ENCODE data around the gene RNF5.
"Not testable (repeated sequence)": the region's sequence is repeated elsewhere in the genome, so short reads cannot be mapped to it uniquely, and the experiment has no call there.

Gene RNF5

GRCh38 chr6:32182555-32182981 lies 4.4 kb downstream of the RNF5 start:
- TF ChIP-seq, protein P1, sequence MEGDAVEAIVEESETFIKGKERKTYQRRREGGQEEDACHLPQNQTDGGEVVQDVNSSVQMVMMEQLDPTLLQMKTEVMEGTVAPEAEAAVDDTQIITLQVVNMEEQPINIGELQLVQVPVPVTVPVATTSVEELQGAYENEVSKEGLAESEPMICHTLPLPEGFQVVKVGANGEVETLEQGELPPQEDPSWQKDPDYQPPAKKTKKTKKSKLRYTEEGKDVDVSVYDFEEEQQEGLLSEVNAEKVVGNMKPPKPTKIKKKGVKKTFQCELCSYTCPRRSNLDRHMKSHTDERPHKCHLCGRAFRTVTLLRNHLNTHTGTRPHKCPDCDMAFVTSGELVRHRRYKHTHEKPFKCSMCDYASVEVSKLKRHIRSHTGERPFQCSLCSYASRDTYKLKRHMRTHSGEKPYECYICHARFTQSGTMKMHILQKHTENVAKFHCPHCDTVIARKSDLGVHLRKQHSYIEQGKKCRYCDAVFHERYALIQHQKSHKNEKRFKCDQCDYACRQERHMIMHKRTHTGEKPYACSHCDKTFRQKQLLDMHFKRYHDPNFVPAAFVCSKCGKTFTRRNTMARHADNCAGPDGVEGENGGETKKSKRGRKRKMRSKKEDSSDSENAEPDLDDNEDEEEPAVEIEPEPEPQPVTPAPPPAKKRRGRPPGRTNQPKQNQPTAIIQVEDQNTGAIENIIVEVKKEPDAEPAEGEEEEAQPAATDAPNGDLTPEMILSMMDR (conservative IDR thresholded peaks at IDR 0.05; ENCODE audit: control insufficient read depth, insufficient read depth, low read depth, low read length), result no peak
- DNase-seq (ENCODE audit: low read depth), result no peak
- H3K4me3 ChIP-seq (ENCODE audit: control insufficient read depth, low read depth, low read length), result no peak overlapping the region

GRCh38 chr6:32183030-32183429 lies 4.8 kb downstream of the RNF5 start:
- DNase-seq (ENCODE audit: low read depth), result no peak
- TF ChIP-seq, protein P1 (conservative IDR thresholded peaks at IDR 0.05; ENCODE audit: control insufficient read depth, insufficient read depth, low read depth, low read length), result no peak
- no peak overlapping the region for H3K4me3 ChIP-seq (ENCODE audit: control insufficient read depth, low read depth, low read length)

GRCh38 chr6:32183483-32184083 lies 5.4 kb downstream of the RNF5 start:
- H3K4me3 ChIP-seq (ENCODE audit: control insufficient read depth, low read depth, low read length), result no peak overlapping the region
- DNase-seq (ENCODE audit: low read depth), result no peak
- TF ChIP-seq, protein P1 (conservative IDR thresholded peaks at IDR 0.05; ENCODE audit: control insufficient read depth, insufficient read depth, low read depth, low read length), result no peak

GRCh38 chr6:32184084-32184640 lies 6.0 kb downstream of the RNF5 start, which contains the start of gene AGER:
AGER (minus strand) TSS chr6:32184253; CDS start chr6:32184222, 31 bp downstream.
- H3K4me3 ChIP-seq (ENCODE audit: control insufficient read depth, low read depth, low read length), result no peak within 1 kb of the TSS
- TF ChIP-seq, protein P1 (conservative IDR thresholded peaks at IDR 0.05; ENCODE audit: control insufficient read depth, insufficient read depth, low read depth, low read length), result no peak
- DNase-seq (ENCODE audit: low read depth), result no peak

DNA sequence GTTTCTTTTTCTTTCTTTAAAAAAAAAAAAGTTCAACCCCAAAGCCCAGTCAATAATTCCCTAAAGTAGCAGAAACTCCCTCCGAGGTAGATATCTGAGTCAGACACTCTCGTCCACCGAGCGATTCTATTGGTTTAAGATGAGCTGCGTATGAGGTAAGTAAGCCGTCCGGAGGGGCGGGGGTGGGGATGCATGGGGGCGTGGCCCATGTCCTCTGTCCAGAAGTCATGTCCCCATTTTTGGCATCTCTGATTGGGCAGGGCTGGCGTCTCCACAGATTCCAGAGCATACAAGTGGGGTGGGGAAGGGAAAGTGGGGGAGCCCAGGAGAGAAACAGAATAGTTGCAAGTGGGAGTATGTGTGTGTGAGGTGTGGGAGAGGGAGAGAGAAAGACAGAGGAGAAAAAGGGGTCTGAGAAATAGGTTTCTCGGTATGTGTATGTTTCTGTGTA lies 7.5 kb downstream of the RNF5 start:
- DNase-seq (ENCODE audit: low read depth), result peak; percentile 92
- not testable (repeated sequence) for H3K4me3 ChIP-seq (ENCODE audit: control insufficient read depth, low read depth, low read length)

DNA sequence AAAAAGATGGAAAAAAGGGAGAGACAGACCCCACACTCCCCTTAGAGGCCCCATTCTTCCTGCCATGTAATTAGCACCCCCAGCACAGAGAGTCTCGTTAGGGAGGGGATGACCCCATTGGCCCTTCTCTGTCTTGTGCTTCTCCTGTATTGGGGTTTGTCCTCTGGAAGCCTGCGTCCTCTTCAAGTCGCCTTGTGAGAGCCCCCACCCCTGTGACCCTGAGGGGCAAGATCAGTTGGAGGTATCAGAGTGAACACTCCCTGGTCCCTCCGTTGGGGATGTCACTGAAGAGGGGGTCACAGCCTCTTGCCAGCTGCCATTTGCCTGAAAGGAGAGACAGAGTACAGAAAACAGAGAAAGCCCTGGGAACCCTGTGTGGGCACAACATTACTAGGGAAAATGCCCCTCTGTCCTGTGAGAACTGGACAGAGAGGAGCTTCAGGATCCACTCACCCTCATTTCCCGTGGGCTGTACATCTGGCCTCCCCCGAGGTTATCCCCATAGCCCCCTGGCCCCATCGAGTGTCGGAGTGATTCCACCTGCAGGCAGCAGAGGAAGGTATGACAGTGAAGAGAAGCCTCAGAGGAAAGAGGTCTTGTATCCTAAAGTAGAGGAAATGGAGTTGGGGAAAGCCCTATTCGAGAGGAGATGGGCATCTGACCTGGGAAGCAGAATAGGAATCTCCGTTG lies 8.1 kb downstream of the RNF5 start:
- not testable (repeated sequence) for DNase-seq (ENCODE audit: low read depth); H3K4me3 ChIP-seq (ENCODE audit: control insufficient read depth, low read depth, low read length)

- TF ChIP-seq, protein P1 (conservative IDR thresholded peaks at IDR 0.05; ENCODE audit: control insufficient read depth, insufficient read depth, low read depth, low read length), result no peak
- no peak overlapping the region for H3K4me3 ChIP-seq (ENCODE audit: control insufficient read depth, low read depth, low read length)
Observed at GRCh38 chr6:32187009-32187709, 9.0 kb downstream of the RNF5 start.

GRCh38 chr6:32187725-32188380 lies 9.6 kb downstream of the RNF5 start:
- not testable (repeated sequence) for DNase-seq (ENCODE audit: low read depth)
- peak overlapping the region; percentile 13 for H3K4me3 ChIP-seq (ENCODE audit: control insufficient read depth, low read depth, low read length)

More at GRCh38 chr6:32187009-32187709, 9.0 kb downstream of the RNF5 start:
- no peak for DNase-seq (ENCODE audit: low read depth)

Measured in fibroblast of mammary gland (primary cell).